Osteoblast (primary cell): ENCODE measurements around the gene POLRMT. TPM values are rescaled to one million over a fixed set of nuclear protein-coding genes. Genes with fewer than 3 reads are reported as not detected.

Experiments
- DNase-seq: peaks from one replicate; pipeline ENCODE4 v3.0.0; 2011; ENCODE audit warnings: low spot score, mixed read lengths; ENCODE audit not compliant: insufficient read length; ENCODE audit errors: missing footprints
- H2AFZ ChIP-seq: 2 replicates; pipeline ENCODE4 v1.6.0; 2011; ENCODE audit warnings: mild to moderate bottlenecking, low read length
- H3K27ac ChIP-seq: 2 replicates; pipeline ENCODE4 v1.5.1; 2011; ENCODE audit warnings: mild to moderate bottlenecking, low read depth, low read length, moderate library complexity
- H3K27me3 ChIP-seq: 2 replicates; pipeline ENCODE4 v1.6.0; 2012; ENCODE audit warnings: mild to moderate bottlenecking, control low read depth, inconsistent platforms, low read length, moderate library complexity; ENCODE audit not compliant: insufficient read depth
- H3K36me3 ChIP-seq: 2 replicates; pipeline ENCODE4 v1.5.1; 2011; ENCODE audit warnings: mild to moderate bottlenecking, low read length, control low read depth, moderate library complexity; ENCODE audit not compliant: insufficient read depth
- H3K4me1 ChIP-seq: 2 replicates; pipeline ENCODE4 v1.5.1; 2011; ENCODE audit warnings: mild to moderate bottlenecking, low read length, control low read depth, moderate library complexity; ENCODE audit not compliant: insufficient read depth
- H3K4me2 ChIP-seq: 2 replicates; pipeline ENCODE4 v1.6.0; 2011; ENCODE audit warnings: mild to moderate bottlenecking, low read length; ENCODE audit not compliant: insufficient read depth
- H3K4me3 ChIP-seq: fragments of 200-600 bp; sonication (generic); 3 replicates; pipeline ENCODE4 v1.5.1; 2012; ENCODE audit warnings: mild to moderate bottlenecking, low read length, inconsistent platforms; ENCODE audit not compliant: insufficient read depth
- H3K79me2 ChIP-seq: 2 replicates; pipeline ENCODE4 v1.6.0; 2012; ENCODE audit warnings: mild to moderate bottlenecking, low read length, control low read depth, inconsistent platforms; ENCODE audit not compliant: insufficient read depth
- H3K9me3 ChIP-seq: 2 replicates; pipeline ENCODE4 v1.5.1; 2011; ENCODE audit warnings: low read depth, low read length, control low read depth
- H4K20me1 ChIP-seq: 2 replicates; pipeline ENCODE4 v1.6.0; 2012; ENCODE audit warnings: mild to moderate bottlenecking, low read length, control low read depth; ENCODE audit not compliant: insufficient read depth
- CTCF ChIP-seq: IDR thresholded peaks from 2 replicates; pipeline ENCODE4 v1.5.1; 2011; ENCODE audit warnings: mild to moderate bottlenecking, low read depth, low read length, moderate library complexity; ENCODE audit errors: extremely low read depth
- total RNA-seq: library from RNA; depleted of rRNA; stranded (reverse); fragments of >200 nt; gene quantifications from 2 replicates; pipeline ENCODE4 v1.2.3, GENCODE V29; 2012

POLRMT gene
- total RNA-seq, 1 donor, result 16.6 TPM

DNA sequence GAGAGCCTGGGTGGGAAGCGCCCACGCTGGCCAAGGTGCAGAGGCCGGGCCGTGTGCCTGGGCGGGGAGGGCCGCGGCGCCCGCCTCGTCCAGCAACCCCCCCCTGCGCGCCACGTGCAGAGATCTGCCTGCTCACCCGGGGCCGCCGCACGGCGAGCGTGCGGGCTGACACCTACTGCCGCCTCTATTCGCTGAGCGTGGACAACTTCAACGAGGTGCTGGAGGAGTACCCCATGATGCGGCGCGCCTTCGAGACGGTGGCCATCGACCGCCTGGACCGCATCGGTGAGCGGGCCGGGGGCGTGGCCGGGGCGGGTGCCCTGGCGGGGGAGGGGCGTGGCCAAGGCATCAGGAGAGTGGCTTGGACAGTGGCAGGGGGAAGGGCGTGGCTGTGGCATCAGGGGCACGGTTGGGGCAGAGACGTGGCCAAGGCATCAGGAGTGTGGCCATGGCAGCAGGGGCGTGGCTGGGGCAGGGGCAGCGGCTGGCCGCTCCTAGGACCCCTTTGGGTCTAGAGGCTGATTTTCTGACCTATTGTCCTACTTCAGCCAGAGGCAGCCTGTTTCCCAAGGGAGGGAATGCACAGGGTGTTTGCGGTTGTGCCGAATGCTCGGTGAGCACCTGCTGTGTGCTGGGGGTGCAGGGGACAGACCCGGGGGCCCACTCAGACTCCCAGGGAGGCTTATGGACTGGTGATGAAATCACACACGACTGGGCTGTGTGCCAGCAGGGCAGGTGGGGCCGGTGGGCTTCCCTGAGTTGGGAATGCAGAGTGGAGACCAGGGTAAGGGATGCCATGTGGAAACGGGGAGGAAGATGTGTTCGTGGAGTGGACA lies 19.4 kb downstream of the POLRMT start:
- no peaks in the 10 kb centered on the region for H3K27me3 ChIP-seq
- no peak overlapping the region for H3K4me2 ChIP-seq
- no peaks in the 10 kb centered on the region for H3K36me3 ChIP-seq
- no peaks in the 10 kb centered on the region for H3K79me2 ChIP-seq
- H3K4me1 ChIP-seq, result peaks cover 9% of the 10 kb centered on the region
- no peak overlapping the region for H3K4me3 ChIP-seq
- no peaks in the 10 kb centered on the region for H4K20me1 ChIP-seq
- DNase-seq, result no peak
- H2AFZ ChIP-seq, result no peak overlapping the region
- H3K27ac ChIP-seq, result no peak overlapping the region
- H3K9me3 ChIP-seq, result no peaks in the 10 kb centered on the region
- TF ChIP-seq CTCF, result no peak

- H3K27me3 ChIP-seq, result no peaks in the 10 kb centered on the region
- H3K4me2 ChIP-seq, result no peak overlapping the region
- no peak for DNase-seq
- no peaks in the 10 kb centered on the region for H4K20me1 ChIP-seq
- H3K36me3 ChIP-seq, result no peaks in the 10 kb centered on the region
- TF ChIP-seq CTCF, result no peak
- H3K27ac ChIP-seq, result no peak overlapping the region
- no peak overlapping the region for H2AFZ ChIP-seq
- no peaks in the 10 kb centered on the region for H3K79me2 ChIP-seq
- H3K9me3 ChIP-seq, result no peaks in the 10 kb centered on the region
- peaks cover 9% of the 10 kb centered on the region for H3K4me1 ChIP-seq
- H3K4me3 ChIP-seq, result no peak overlapping the region
These were observed 20.4 kb downstream of the POLRMT start for GRCh38 chr19:612941-613340.

GRCh38 chr19:611481-611868 lies 21.9 kb downstream of the POLRMT start:
- peak; percentile 100 for DNase-seq
- Histone ChIP-seq H3K27ac (peak overlapping the region; percentile 90), H3K4me2 (peak overlapping the region; percentile 79), H3K4me1 (peaks cover 9% of the 10 kb centered on the region), H3K27me3 (no peaks in the 10 kb centered on the region), H2AFZ (no peak overlapping the region), H3K9me3 (no peaks in the 10 kb centered on the region), H4K20me1 (no peaks in the 10 kb centered on the region), H3K4me3 (peak overlapping the region; percentile 60), H3K79me2 (no peaks in the 10 kb centered on the region), H3K36me3 (no peaks in the 10 kb centered on the region)
- no peak for TF ChIP-seq CTCF

DNA sequence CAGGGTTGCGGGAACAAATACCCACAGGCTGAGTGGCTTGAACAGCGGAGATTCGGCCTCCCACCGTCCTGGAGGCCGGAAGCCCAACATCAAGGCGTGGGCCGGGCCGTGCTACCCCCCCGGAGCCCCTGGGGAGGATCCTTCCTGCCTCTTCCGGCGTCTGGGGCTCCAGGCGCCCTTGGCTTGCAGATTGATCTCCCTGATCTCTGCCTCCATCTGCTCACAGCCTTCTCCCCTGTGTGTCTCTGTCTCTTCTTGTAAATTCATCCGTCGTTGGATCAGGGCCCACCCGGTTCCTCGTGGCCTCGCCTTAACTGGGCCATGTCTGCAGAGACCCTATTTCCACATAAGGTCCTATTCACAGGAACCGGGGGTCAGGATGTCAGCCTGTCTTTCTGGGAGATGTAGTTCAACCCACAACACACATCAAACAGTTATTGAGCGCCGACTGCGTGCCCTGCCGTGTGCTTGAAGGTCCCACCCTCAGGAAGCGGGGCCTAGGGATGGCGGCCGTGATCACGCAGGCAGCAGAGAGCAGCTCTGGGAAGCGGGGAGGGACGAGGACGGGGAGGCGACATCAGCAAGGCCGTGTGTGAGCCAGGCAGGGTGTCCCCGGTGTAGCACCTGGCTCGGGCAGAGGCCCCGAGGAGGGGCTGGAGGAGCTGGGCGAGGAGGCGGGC lies 22.4 kb downstream of the POLRMT start:
- peak; percentile 97 for DNase-seq
- no peak for TF ChIP-seq CTCF
- H2AFZ ChIP-seq, result peak overlapping the region; percentile 64
- H3K4me2 ChIP-seq, result peak overlapping the region; percentile 79
- no peaks in the 10 kb centered on the region for H3K27me3 ChIP-seq
- peaks cover 9% of the 10 kb centered on the region for H3K4me1 ChIP-seq
- H3K36me3 ChIP-seq, result no peaks in the 10 kb centered on the region
- no peaks in the 10 kb centered on the region for H3K79me2 ChIP-seq
- peak overlapping the region; percentile 90 for H3K27ac ChIP-seq
- H3K4me3 ChIP-seq, result peak overlapping the region; percentile 60
- no peaks in the 10 kb centered on the region for H3K9me3 ChIP-seq
- H4K20me1 ChIP-seq, result no peaks in the 10 kb centered on the region
